Nephron (organoid): ENCODE results near the gene TIAM1.

ENCODE experiments used
- H3K27ac Mint-ChIP-seq, 3 experiments: 2 replicates each; pipeline ENCODE4 v1.8.0; 2020; ENCODE audit warnings: mixed read lengths in 3 of 3, mild to moderate bottlenecking in 2 of 3, moderate library complexity in 1 of 3
- H3K27me3 Mint-ChIP-seq: 2 replicates; pipeline ENCODE4 v1.8.0; 2021; ENCODE audit warnings: low read depth, mild to moderate bottlenecking, moderate library complexity, mixed read lengths
- H3K36me3 Mint-ChIP-seq: 2 replicates; pipeline ENCODE4 v1.8.0; 2020; ENCODE audit warnings: low read depth, mixed read lengths
- H3K4me1 Mint-ChIP-seq: 2 replicates; pipeline ENCODE4 v1.8.0; 2020; ENCODE audit warnings: mixed read lengths
- H3K4me3 Mint-ChIP-seq, 3 experiments: 2 replicates each; pipeline ENCODE4 v1.8.0; 2020; ENCODE audit warnings: mild to moderate bottlenecking in 3 of 3, mixed read lengths in 3 of 3, moderate library complexity in 2 of 3
- H3K9me3 Mint-ChIP-seq: 2 replicates; pipeline ENCODE4 v1.8.0; 2020; ENCODE audit warnings: mixed read lengths
- CTCF ChIP-seq, 3 experiments: fragments of 200-600 bp; sonication (generic); IDR thresholded peaks; one replicate each; pipeline ENCODE4 v1.5.0; 2021; ENCODE audit warnings: antibody characterized with exemption in 3 of 3; ENCODE audit not compliant: unreplicated experiment in 3 of 3

Gene TIAM1

GRCh38 chr21:31329456-31330143 is 14.5 kb downstream of the TIAM1 start:
- no peaks in the 10 kb centered on the region for H3K9me3 Mint-ChIP-seq
- H3K36me3 Mint-ChIP-seq: peaks cover 38% of the 10 kb centered on the region
- H3K27ac Mint-ChIP-seq: no peak overlapping the region
- H3K4me3 Mint-ChIP-seq: no peak overlapping the region
- no peaks in the 10 kb centered on the region for H3K4me1 Mint-ChIP-seq
- TF ChIP-seq CTCF (IDR thresholded peaks at IDR 0.05; ENCODE audit: unreplicated experiment in 3 of 3): no peak
- peaks cover 3% of the 10 kb centered on the region for H3K27me3 Mint-ChIP-seq

GRCh38 chr21:31326522-31327242 is 17.4 kb downstream of the TIAM1 start:
- Mint-ChIP-seq H3K4me1 (no peaks in the 10 kb centered on the region), H3K27me3 (peaks cover 3% of the 10 kb centered on the region), H3K36me3 (peaks cover 27% of the 10 kb centered on the region), H3K4me3 (no peak overlapping the region), H3K27ac (no peak overlapping the region), H3K9me3 (no peaks in the 10 kb centered on the region)
- TF ChIP-seq CTCF (IDR thresholded peaks at IDR 0.05; ENCODE audit: unreplicated experiment in 3 of 3): no peak

GRCh38 chr21:31318971-31319370 is 25.1 kb downstream of the TIAM1 start:
- H3K36me3 Mint-ChIP-seq: no peaks in the 10 kb centered on the region
- H3K27ac Mint-ChIP-seq: no peak overlapping the region
- no peak for TF ChIP-seq CTCF (IDR thresholded peaks at IDR 0.05; ENCODE audit: unreplicated experiment in 3 of 3)
- no peaks in the 10 kb centered on the region for H3K4me1 Mint-ChIP-seq
- H3K9me3 Mint-ChIP-seq: no peaks in the 10 kb centered on the region
- no peak overlapping the region for H3K4me3 Mint-ChIP-seq
- no peaks in the 10 kb centered on the region for H3K27me3 Mint-ChIP-seq

- Mint-ChIP-seq H3K27me3 (no peaks in the 10 kb centered on the region), H3K36me3 (no peaks in the 10 kb centered on the region), H3K27ac (no peak overlapping the region), H3K4me1 (no peaks in the 10 kb centered on the region), H3K4me3 (no peak overlapping the region), H3K9me3 (no peaks in the 10 kb centered on the region)
- TF ChIP-seq CTCF (IDR thresholded peaks at IDR 0.05; ENCODE audit: unreplicated experiment in 3 of 3): no peak
Measured at GRCh38 chr21:31317688-31318087, 26.4 kb downstream of the TIAM1 start.

GRCh38 chr21:31316488-31317169 is 27.4 kb downstream of the TIAM1 start:
- no peak for TF ChIP-seq CTCF (IDR thresholded peaks at IDR 0.05; ENCODE audit: unreplicated experiment in 3 of 3)
- Mint-ChIP-seq H3K27me3 (no peaks in the 10 kb centered on the region), H3K36me3 (no peaks in the 10 kb centered on the region), H3K4me1 (no peaks in the 10 kb centered on the region), H3K4me3 (no peak overlapping the region), H3K9me3 (no peaks in the 10 kb centered on the region), H3K27ac (no peak overlapping the region)
